AG09319 (cell line): ENCODE results near the gene EP400.

Experiments used
- DNase-seq: peaks from one replicate; pipeline ENCODE4 v3.0.0-alpha.2; 2010; ENCODE audit warnings: low read depth; ENCODE audit errors: extremely low read depth
- TF ChIP-seq, protein P1 (sequence below): IDR thresholded peaks from 2 replicates; pipeline ENCODE4 v1.5.1; 2011; ENCODE audit warnings: low read depth, mild to moderate bottlenecking, inconsistent platforms, low read length, moderate library complexity

The EP400 gene

DNA sequence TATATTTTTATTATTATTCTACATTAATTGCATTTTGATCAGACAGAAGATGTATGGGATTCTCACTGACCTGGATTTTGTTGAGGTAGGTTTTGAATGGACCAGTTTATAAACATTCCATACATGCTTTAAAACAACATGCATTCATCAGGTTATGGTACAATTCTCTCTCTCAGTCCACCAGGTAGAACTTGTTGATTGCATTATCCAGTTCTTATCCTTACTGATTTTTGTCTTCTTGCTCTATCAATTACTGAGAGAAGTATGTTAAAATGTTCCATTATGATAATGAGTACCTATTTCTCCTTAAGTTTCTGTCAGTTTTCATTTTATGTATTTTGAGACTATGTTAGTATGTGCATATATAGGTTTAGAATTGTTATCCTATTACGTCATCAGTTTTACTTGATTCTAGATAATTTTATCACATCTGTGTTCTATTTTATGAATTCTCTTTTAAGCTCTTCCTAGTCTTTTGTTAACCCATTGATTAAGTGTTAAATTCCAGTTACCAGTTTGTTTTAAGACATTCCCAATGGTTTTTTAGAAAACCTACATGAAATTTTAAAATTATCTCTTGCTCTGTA is 50.6 kb downstream of the EP400 start:
- TF ChIP-seq, protein P1, sequence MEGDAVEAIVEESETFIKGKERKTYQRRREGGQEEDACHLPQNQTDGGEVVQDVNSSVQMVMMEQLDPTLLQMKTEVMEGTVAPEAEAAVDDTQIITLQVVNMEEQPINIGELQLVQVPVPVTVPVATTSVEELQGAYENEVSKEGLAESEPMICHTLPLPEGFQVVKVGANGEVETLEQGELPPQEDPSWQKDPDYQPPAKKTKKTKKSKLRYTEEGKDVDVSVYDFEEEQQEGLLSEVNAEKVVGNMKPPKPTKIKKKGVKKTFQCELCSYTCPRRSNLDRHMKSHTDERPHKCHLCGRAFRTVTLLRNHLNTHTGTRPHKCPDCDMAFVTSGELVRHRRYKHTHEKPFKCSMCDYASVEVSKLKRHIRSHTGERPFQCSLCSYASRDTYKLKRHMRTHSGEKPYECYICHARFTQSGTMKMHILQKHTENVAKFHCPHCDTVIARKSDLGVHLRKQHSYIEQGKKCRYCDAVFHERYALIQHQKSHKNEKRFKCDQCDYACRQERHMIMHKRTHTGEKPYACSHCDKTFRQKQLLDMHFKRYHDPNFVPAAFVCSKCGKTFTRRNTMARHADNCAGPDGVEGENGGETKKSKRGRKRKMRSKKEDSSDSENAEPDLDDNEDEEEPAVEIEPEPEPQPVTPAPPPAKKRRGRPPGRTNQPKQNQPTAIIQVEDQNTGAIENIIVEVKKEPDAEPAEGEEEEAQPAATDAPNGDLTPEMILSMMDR, result no peak
- no peak for DNase-seq

DNA sequence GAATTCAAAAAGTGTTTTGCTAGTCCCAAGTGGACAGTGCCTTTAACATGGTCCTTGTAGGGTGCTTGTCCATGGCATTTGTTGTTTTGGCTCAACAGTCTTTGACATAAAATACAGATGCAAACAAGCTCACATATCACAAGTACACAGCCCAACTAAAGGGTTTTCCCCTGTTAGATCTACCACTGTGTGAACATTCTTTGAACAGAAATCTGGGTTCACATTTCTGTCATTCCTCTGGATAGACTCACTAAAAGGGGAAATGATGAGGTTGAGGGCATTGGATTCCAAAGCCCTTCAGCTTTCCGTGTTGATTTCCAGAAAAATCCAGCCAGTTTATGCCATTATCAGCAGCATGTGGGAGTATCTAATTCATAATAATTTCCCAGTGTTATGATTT is 54.1 kb downstream of the EP400 start:
- TF ChIP-seq, protein P1, result no peak
- DNase-seq, result peak; percentile 16

- DNase-seq, result no peak
- TF ChIP-seq, protein P1, result no peak
Observed at GRCh38 chr12:132004946-132005345, 55.2 kb downstream of the EP400 start.

GRCh38 chr12:132006056-132006680 is 56.4 kb downstream of the EP400 start:
- TF ChIP-seq, protein P1, result no peak

DNA sequence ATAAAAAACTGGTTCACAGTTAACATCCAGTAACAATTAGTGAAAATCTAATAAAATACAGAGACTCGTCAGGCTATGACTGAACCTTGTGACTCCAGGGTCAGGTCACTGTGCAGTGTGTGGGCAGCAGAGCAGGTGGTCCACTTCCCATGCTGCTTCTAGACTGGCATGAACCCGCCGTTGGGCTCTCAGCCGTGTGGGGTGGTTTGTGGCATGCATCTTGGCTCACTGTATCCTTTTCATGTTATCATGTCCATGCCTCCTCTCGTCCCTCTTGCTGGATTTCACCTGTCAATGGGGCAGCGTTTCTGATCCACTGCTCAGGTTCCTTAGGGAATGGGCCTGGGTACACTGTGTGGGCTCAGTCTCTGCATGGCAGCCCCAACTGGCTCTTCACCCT is 57.3 kb downstream of the EP400 start:
- DNase-seq, result no peak
- TF ChIP-seq, protein P1, result no peak

More at GRCh38 chr12:132006056-132006680, 56.4 kb downstream of the EP400 start:
- no peak for DNase-seq

- DNase-seq, result no peak
- TF ChIP-seq, protein P1, result no peak
Observed at GRCh38 chr12:132009336-132009859, 59.7 kb downstream of the EP400 start.

GRCh38 chr12:132012919-132013568 is 63.3 kb downstream of the EP400 start:
- DNase-seq, result no peak
- TF ChIP-seq, protein P1, result no peak
